ENCODE measurements around the gene APOL2. TPM values are rescaled to one million over a fixed set of nuclear protein-coding genes. Genes with fewer than 3 reads are reported as not detected.
"Not testable (repeated sequence)": the region's sequence is repeated elsewhere in the genome, so short reads cannot be mapped to it uniquely, and the experiment has no call there.

Gene APOL2
- total RNA-seq, 2 donors from 2014 or later, result 35.9 to 84.9 TPM

DNA sequence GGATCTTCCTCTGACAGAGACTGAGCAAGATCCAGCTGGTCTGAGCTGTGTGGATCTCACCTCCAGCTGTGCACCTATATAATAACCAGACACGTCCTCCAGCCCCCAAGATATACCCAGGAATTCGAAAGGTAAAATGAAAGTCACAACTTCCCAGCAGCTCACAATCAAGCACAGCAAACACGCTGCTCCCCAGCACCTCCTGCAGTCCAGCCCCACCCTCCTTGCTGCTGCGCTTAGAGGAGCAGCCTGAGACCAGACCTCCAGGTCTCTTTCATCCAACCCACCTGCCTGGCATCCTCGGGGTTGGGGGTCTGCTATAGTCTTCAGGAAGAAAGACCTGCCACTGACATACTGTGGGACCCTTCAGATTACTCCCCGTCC is 34.7 kb downstream of the APOL2 start:
- no peaks in the 10 kb centered on the region for H3K36me3 ChIP-seq
- no peak for ATAC-seq (ENCODE audit: insufficient number of reproducible peaks, low FRiP score, low read depth)
- H3K27ac ChIP-seq, result no peak overlapping the region
- no peaks in the 10 kb centered on the region for H3K27me3 ChIP-seq (replicated peaks; ENCODE audit: insufficient read depth)
- H3K4me3 ChIP-seq, result no peak overlapping the region
- peaks cover 0 to 9% of the 10 kb centered on the region in 2 donors for H3K4me1 ChIP-seq (ENCODE audit: control insufficient read depth in 1 of 2, low read depth in 2 of 2)
- no peak for DNase-seq (ENCODE audit: low spot score)
- no peaks in the 10 kb centered on the region for H3K9me3 ChIP-seq
- TF ChIP-seq, protein P1, sequence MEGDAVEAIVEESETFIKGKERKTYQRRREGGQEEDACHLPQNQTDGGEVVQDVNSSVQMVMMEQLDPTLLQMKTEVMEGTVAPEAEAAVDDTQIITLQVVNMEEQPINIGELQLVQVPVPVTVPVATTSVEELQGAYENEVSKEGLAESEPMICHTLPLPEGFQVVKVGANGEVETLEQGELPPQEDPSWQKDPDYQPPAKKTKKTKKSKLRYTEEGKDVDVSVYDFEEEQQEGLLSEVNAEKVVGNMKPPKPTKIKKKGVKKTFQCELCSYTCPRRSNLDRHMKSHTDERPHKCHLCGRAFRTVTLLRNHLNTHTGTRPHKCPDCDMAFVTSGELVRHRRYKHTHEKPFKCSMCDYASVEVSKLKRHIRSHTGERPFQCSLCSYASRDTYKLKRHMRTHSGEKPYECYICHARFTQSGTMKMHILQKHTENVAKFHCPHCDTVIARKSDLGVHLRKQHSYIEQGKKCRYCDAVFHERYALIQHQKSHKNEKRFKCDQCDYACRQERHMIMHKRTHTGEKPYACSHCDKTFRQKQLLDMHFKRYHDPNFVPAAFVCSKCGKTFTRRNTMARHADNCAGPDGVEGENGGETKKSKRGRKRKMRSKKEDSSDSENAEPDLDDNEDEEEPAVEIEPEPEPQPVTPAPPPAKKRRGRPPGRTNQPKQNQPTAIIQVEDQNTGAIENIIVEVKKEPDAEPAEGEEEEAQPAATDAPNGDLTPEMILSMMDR (IDR thresholded peaks at IDR 0.05), result no peak

DNA sequence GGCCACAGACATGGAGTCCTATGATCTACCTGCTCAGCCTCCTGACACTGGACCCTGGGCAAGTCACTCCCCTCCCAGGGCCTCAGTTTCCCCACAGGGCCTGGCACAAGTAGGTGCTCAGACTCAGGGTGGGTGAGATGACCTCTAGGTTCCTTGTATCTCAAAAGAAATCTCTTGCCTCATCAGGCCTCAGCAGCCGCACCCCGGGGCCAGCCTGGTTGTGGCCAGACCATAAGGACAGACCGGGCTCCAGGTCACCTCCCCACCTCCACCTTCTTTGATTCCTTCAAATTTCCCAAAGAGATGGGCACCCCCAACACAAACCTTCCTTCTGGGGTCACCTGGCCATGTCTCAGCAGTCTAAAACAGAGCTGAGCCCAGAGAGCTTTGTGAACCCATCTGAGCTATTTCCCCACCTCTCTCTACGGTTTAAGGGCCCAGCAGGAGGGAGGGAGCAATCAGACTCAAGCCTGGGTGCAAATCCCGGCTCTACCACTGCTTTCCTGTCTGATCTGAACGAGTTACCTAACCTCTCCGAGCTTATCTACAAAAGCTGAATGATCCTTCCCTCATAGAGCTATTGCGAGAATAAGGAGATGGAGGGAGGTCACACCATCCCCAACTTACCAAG is 35.2 kb downstream of the APOL2 start:
- TF ChIP-seq, protein P1 (IDR thresholded peaks at IDR 0.05), result no peak
- DNase-seq (ENCODE audit: low spot score), result no peak
- Histone ChIP-seq H3K36me3 (no peaks in the 10 kb centered on the region), H3K27ac (no peak overlapping the region), H3K4me1 (ENCODE audit: control insufficient read depth in 1 of 2, low read depth in 2 of 2) (peaks cover 0 to 9% of the 10 kb centered on the region in 2 donors), H3K9me3 (no peaks in the 10 kb centered on the region), H3K27me3 (replicated peaks; ENCODE audit: insufficient read depth) (no peaks in the 10 kb centered on the region), H3K4me3 (no peak overlapping the region)
- no peak for ATAC-seq (ENCODE audit: insufficient number of reproducible peaks, low FRiP score, low read depth)

DNA sequence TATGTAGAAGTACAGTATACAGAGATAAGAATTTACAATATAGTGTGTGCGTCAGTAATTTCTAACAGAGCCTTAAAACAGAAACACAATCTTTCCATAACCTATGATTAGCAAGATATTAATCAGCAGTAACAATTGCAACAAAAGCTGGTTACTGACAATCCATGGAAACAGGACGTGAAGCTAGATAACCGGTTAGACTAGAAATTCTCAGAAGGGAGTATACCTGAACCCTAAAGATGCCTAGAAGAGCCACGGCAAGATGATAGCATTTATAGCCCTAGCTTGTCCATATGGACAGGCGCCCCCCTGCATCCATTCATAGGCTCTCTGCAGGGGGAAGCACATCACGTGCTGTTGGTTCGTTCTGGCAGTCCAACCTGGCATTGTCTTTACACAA is 35.9 kb downstream of the APOL2 start:
- H3K4me1 ChIP-seq (ENCODE audit: control insufficient read depth in 1 of 2, low read depth in 2 of 2); H3K27me3 ChIP-seq (replicated peaks; ENCODE audit: insufficient read depth); H3K36me3 ChIP-seq; DNase-seq (ENCODE audit: low spot score); ATAC-seq (ENCODE audit: insufficient number of reproducible peaks, low FRiP score, low read depth); H3K4me3 ChIP-seq; H3K27ac ChIP-seq; H3K9me3 ChIP-seq: not testable (repeated sequence)

DNA sequence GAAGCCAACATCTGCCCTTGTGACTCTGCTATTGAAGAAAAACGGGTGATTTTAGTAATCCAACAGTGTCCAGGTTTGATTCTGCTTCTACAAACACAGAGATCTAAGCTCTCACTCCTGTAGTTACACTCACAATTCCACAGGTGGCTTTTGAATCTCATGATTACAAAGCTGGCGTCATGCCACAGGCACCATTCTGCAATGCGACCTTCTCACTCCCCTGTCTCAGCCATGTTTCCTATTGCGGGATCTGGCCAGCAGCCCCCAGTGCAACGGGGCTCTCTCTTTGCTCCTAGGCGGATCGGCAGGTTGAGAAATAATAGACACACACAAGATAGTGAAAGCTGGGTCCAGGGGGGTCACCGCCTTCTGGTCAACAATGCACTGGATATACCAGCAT is 36.4 kb downstream of the APOL2 start:
- not testable (repeated sequence) for H3K4me3 ChIP-seq; H3K27ac ChIP-seq; DNase-seq (ENCODE audit: low spot score); ATAC-seq (ENCODE audit: insufficient number of reproducible peaks, low FRiP score, low read depth); H3K36me3 ChIP-seq; H3K27me3 ChIP-seq (replicated peaks; ENCODE audit: insufficient read depth); H3K9me3 ChIP-seq; H3K4me1 ChIP-seq (ENCODE audit: control insufficient read depth in 1 of 2, low read depth in 2 of 2)

DNA sequence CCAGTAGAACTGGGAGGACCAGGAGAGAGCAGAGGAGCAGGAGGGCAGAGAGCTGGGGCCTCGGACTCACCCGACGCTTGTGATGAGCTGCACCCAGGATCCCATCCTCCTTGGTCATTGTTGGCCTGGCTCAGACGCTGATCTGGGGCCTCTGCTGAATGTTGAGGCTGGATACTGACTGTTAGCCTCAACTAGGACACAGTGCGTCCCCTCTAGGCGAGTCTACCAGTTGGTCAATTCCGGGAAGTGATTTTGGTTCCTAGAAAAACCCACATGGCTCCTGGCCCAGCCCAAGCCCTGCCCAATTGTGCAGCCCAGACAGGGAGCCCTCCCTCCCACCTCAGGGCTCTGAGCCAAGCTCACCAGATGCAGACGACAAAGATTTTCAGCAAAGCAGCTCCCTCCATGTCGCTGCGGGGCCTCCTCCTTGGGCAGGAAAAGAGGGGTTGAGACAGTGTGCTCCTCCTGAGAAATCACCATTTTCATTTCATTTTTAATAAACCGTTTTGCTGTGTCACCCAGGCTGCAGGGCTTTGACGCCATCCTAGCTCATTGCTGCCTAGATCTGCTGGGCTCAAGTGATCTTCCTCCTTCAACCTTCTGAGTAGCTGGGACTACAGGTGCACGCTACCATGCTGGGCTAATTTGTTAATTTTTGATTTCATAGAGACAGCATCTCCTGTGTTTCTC is 37.6 kb downstream of the APOL2 start, which contains the start of gene APOL4:
Gene APOL4, minus strand, starts transcription at position 180 of the 690 bp plus-strand sequence. Its CDS starts 75 bp downstream, at position 105.
- TF ChIP-seq, protein P1 (IDR thresholded peaks at IDR 0.05), result no peak

DNA sequence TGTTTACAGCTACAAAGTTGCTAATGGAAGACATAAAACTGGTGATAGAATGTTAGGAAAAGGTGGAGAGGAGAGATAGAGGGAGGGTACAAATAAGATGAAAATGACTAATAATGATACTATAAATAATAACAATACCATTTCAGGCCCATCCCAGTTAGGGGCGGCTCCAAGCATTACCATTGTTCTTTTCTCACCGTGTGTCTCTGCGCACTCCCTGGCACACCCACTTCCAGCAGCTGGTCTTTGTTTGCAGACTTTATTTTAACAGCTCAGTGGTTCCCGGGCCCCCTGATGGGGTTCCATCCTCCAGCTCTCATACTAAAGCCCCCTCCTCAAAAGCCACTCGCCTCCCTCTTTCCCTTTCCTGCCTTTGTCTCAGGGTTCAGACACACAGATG is 38.3 kb downstream of the APOL2 start:
- not testable (repeated sequence) for H3K9me3 ChIP-seq; H3K27ac ChIP-seq; H3K4me1 ChIP-seq (ENCODE audit: control insufficient read depth in 1 of 2, low read depth in 2 of 2); DNase-seq (ENCODE audit: low spot score); H3K27me3 ChIP-seq (replicated peaks; ENCODE audit: insufficient read depth); ATAC-seq (ENCODE audit: insufficient number of reproducible peaks, low FRiP score, low read depth); H3K36me3 ChIP-seq
- peak overlapping the region; percentile 11 for H3K4me3 ChIP-seq

More for the DNA sequence above, 37.6 kb downstream of the APOL2 start, which contains the start of gene APOL4:
- DNase-seq (ENCODE audit: low spot score), result peak; percentile 15
- no peak for ATAC-seq (ENCODE audit: insufficient number of reproducible peaks, low FRiP score, low read depth)
- Histone ChIP-seq H3K4me3 (peak within 1 kb of the TSS; percentile 11), H3K4me1 (ENCODE audit: control insufficient read depth in 1 of 2, low read depth in 2 of 2) (peaks cover 0 to 9% of the 10 kb centered on the region in 2 donors), H3K27me3 (replicated peaks; ENCODE audit: insufficient read depth) (no peaks in the 10 kb centered on the region), H3K27ac (no peak within 1 kb of the TSS), H3K36me3 (no peaks in the 10 kb centered on the region), H3K9me3 (no peaks in the 10 kb centered on the region)
